ENCODE measurements around the gene PKP4.

The PKP4 gene

GRCh38 chr2:158546412-158547144 lies 89.8 kb downstream of the PKP4 start:
- peak; percentile 8 for DNase-seq (ENCODE audit: low spot score)

- no peak for DNase-seq (ENCODE audit: low spot score)
Observed at GRCh38 chr2:158553257-158553656, 96.5 kb downstream of the PKP4 start.

- DNase-seq (ENCODE audit: low spot score): no peak
Observed at GRCh38 chr2:158554996-158555395, 98.2 kb downstream of the PKP4 start.

- DNase-seq (ENCODE audit: low spot score): no peak
Observed at GRCh38 chr2:158556124-158556523, 99.4 kb downstream of the PKP4 start.

- DNase-seq (ENCODE audit: low spot score): no peak
Observed at GRCh38 chr2:158557752-158558151, 101.0 kb downstream of the PKP4 start.

- DNase-seq (ENCODE audit: low spot score): no peak
Observed at GRCh38 chr2:158559252-158559651, 102.5 kb downstream of the PKP4 start.

- no peak for DNase-seq (ENCODE audit: low spot score)
Observed at GRCh38 chr2:158560259-158560658, 103.5 kb downstream of the PKP4 start.

GRCh38 chr2:158561054-158561453 lies 104.3 kb downstream of the PKP4 start:
- DNase-seq (ENCODE audit: low spot score): no peak

- DNase-seq (ENCODE audit: low spot score): no peak
Observed at GRCh38 chr2:158567208-158567607, 110.5 kb downstream of the PKP4 start.

GRCh38 chr2:158569284-158569683 lies 112.5 kb downstream of the PKP4 start:
- no peak for DNase-seq (ENCODE audit: low spot score)

- DNase-seq (ENCODE audit: low spot score): no peak
Observed at GRCh38 chr2:158570869-158571268, 114.1 kb downstream of the PKP4 start.

- DNase-seq (ENCODE audit: low spot score): no peak
Observed at GRCh38 chr2:158573739-158574138, 117.0 kb downstream of the PKP4 start.

GRCh38 chr2:158575051-158575635 lies 118.4 kb downstream of the PKP4 start:
- no peak for DNase-seq (ENCODE audit: low spot score)

GRCh38 chr2:158577141-158577540 lies 120.4 kb downstream of the PKP4 start:
- no peak for DNase-seq (ENCODE audit: low spot score)

- DNase-seq (ENCODE audit: low spot score): no peak
Observed at GRCh38 chr2:158578703-158579330, 122.1 kb downstream of the PKP4 start.

- no peak for DNase-seq (ENCODE audit: low spot score)
Observed at GRCh38 chr2:158579928-158580327, 123.2 kb downstream of the PKP4 start.

- DNase-seq (ENCODE audit: low spot score): no peak
Observed at GRCh38 chr2:158580760-158581159, 124.0 kb downstream of the PKP4 start.

- no peak for DNase-seq (ENCODE audit: low spot score)
Observed at GRCh38 chr2:158582670-158583069, 125.9 kb downstream of the PKP4 start.

GRCh38 chr2:158583923-158584322 lies 127.2 kb downstream of the PKP4 start:
- DNase-seq (ENCODE audit: low spot score): no peak

GRCh38 chr2:158586491-158586890 lies 129.7 kb downstream of the PKP4 start:
- DNase-seq (ENCODE audit: low spot score): no peak

GRCh38 chr2:158589303-158589702 lies 132.6 kb downstream of the PKP4 start:
- no peak for DNase-seq (ENCODE audit: low spot score)

GRCh38 chr2:158598862-158599517 lies 142.2 kb downstream of the PKP4 start:
- DNase-seq (ENCODE audit: low spot score): no peak

- DNase-seq (ENCODE audit: low spot score): no peak
Observed at GRCh38 chr2:158599609-158600008, 142.9 kb downstream of the PKP4 start.
